AML-193 (cell line): ENCODE results near the gene MGMT.

Source experiments
- DNase-seq, 2 experiments: peaks; one replicate each; lab custom pipeline; 2025; lab: John Stamatoyannopoulos, UW

MGMT gene

DNA sequence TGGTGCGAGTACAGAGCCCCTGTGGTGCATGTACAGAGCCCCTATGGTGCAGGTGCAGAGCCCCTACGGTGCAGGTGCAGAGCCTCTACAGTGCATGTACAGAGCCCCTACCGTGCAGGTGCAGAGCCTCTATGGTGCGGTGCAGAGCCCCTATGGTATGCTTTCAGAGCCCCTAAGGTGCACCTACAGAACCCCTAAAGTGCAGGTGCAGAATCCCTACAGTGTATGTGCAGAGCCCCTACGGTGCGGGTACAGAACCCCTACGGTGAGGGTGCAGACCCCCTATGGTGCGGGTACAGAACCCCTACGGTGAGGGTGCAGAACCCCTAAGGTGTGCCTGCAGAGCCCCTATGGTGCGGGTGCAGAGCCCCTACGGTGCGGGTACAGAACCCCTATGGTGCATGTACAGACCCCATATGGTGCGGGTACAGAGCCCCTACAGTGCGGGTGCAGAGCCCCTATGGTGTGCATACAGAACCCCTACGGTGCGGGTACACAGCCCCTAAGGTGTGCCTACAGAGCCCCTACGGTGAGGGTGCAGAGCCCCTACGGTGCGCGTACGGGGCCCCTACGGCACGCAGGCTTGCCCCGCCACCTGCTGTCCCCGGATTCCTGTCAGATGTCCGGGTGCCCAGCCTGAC is 53.5 kb downstream of the MGMT start:
- DNase-seq: no peak

- DNase-seq: no peak
Measured at GRCh38 chr10:129521161-129522025, 54.4 kb downstream of the MGMT start.

DNA sequence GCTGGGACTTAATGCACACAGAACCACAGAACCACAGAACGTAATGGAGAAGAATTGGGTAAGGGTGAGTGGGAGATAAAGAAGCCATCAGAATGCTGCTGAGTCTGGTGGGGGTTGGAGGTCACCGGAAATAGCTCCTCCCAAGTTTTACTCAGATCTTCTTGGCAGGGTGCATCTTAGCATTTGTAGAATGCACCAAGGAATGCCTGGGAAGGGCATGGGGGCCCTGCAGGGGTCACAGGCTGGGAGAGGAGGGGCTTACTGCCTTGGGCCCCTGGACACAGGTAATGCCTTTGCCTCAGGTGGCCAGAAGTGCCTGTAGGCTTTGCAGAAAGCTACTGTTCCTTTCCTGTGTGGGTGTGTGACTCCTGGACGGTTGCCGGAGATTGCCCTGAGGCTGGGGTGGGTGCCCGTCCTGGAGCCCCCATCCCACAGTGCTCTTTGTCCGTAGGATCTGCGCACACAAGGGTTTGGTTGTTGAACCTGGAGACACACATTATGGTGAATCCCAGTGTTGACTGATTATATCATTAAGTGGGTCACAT is 55.1 kb downstream of the MGMT start:
- no peak for DNase-seq

DNA sequence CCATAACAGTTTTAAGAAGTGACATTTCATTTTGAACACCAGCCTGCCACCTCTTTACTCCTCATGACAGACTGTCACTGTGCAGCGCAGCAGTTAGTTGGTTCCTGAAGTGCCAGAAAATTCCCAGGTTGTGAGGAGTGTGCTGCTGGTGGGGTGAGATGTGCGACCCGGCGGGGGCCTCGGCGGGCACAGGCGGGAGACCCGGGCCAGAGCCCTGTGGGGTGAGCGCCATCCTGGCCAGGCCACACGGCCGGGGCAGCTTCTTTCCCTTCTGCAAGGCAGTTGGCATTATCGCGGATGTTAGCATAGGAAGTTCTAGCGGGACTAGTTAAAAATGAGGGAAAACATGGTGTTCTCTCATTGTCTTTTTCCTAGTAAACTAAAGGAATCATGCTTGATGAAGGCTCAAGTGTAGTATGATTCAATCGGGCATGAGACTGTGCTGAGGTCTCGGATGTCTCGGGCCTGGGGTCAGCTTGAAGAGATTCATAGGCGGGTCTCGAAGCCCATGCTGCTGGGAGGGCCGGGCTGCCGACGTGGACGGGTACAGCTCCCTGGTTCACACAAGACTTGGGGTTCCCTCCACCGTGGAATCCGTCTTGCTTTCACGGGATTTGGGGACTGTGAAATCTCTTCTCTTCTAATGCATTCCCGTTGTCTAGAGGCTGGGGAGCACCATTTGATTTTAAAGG is 56.1 kb downstream of the MGMT start:
- no peak for DNase-seq

GRCh38 chr10:129523723-129524316 is 56.8 kb downstream of the MGMT start:
- no peak for DNase-seq

DNA sequence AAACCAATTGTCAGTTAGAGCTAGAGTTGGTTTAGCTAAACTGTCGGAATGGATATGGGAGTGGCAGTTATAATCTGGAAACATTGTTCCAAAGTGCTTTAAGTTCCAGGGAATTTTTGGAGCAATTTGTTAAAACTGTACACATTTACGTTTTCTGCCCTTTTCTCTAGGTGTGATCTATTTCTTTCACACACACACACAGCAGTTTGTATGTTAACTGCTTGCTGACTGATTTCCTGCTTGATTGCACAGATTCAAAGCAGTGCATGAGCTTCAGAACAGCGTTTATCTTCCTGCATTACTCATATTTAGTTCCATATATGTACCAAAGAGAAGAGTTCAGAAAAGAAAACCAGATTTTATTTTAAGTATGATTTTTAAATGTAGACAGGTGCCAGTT is 57.9 kb downstream of the MGMT start:
- DNase-seq: no peak

- no peak for DNase-seq
Measured at GRCh38 chr10:129525401-129525801, 58.4 kb downstream of the MGMT start.

- DNase-seq: no peak
Measured at GRCh38 chr10:129526943-129527342, 59.9 kb downstream of the MGMT start.

GRCh38 chr10:129528376-129528978 is 61.4 kb downstream of the MGMT start:
- DNase-seq: no peak

DNA sequence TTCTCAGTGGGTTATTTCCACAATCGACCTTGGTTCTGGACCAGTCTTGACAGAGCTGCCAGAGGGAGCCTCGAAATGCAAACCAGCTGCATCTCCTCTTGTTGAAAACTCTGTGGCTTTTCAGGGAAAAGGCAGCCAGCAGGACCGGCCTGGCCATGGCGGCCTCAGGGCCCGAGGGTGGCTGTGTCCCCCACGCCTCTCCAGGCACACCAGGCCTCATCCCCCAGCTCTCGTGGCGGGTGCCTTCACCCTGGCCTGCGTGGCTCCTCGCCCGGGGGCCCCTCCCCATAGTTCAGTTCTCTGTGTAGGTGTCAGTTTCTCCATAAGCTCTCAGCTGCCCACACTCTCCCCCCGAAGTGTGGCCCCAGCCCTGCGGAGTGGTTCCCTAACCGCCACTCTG is 63.5 kb downstream of the MGMT start:
- no peak for DNase-seq

DNA sequence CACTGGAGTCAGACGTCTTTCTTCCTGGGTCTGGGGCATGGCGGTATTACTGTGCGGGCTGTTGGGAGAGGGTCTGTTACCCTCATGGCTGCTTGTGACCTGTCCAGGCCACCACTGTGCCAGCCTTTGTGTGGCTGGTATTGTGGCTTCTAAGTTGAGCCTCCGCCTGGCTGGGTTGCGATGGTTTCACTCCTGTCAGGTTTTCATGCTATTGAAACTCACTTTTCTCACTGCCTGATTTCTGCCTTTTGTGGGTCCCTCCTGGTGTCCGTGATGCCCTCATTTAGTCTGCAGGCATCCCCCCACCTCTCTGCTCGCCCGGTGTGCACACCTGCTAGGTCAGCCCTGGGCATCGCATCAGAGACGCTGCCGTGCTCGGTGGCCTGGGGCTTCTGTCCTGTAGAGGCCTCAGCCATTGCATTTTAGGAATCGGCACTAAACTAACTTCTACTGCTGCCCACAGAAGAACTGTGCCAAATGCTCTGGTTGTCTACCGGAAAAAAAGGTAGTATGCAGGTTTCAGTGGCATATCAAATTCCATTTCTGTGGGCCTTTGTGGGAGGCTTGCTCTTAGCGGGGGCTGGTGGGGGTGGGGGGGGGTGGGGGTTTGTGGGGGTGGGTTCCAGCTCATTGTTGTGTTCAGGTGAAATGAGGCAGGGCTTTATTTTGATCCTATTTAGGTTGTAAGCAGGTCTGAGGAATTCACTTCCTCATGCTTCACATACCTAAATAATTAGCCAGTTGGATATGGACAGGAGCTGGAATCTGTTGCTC is 64.3 kb downstream of the MGMT start:
- no peak for DNase-seq

DNA sequence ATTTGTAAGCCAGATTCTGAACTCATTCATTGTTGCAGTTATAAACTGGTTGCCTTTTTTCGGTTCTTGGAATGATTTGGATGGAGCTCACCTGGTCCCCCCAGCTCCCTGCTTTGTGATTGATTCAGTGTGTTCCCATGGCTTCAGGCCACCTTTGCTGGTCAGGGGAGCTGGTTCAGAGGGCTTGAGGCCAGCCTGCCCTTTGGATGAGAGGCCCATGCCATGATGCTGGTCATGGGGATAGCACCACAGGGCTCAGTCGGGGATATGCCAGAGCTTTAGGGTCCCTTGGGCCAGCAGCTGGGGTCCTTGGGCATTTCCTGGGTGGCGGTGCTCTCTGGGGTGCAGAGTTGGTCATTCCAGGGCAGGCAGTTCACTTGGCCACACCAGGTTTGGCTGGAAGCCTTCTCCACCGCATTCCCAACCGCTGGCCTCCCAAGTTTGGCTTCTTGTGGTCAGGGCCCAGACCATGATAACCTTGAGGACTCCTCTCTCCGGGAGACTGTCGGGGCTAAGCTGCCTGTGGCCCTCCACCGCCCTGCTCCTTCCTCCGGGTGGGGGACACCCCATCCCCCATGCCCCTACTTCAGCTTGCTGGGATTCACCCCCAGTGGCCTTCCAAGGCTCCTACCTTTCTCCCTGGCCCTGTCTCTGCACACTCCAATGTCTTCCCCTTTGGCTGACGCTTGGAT is 65.1 kb downstream of the MGMT start:
- DNase-seq: no peak

- no peak for DNase-seq
Measured at GRCh38 chr10:129532838-129533237, 65.8 kb downstream of the MGMT start.

DNA sequence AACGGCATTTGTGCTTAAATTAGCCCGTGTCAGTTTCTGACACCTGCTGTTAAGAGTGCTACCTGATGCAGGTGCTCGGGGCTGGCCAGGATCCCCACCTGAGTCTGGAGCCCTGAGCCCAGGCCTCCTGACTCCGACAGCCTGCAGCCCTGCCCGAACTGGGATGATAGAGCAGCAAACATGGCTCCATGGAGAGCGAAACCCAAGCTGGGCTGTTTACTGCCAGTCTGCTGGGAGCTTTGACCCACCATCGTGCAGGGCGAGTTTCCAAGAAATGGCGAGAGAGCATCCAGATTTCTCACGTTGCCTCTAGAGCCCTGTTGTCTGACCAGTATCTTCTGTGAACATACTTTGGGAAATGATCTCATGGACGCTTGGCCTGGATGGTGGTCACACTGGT is 66.2 kb downstream of the MGMT start:
- no peak for DNase-seq

DNA sequence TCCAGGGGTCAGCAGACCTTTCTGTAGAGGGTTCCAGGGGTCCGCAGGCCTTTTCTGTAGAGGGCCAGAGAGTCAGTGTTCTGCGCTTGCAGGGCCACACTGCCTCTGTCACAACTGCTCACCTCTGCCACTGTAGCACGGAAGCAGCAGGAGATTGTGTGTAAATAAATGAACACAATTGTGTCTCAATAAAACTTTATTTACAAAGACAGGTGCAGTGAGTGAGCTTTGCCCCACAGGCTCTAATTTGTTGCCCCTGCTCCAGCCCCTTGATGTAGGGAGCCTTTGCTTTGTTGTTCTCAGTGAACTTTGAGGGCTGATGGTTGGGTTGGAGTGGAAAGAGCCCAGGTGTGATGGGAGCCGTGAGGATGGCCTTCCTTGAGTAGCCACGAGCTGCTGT is 67.8 kb downstream of the MGMT start:
- no peak for DNase-seq

DNA sequence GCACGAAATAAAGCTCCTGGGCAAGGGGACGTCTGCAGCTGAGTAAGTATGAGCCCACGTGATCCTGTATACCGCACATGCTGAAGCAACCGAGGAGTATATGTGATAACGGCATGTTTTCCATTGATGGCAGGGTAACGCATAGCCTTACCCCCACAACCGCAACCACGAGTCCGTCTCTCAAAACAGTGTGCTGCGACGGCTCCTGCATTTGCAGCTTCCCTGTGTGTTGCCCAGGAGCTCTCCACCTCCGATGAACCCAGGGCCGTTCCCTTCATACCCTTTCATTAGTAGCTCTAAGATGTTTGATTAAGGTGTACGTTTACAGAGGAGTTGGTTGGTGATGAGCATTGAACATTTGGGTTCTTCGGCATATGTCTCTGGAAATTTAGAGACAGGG is 69.3 kb downstream of the MGMT start:
- no peak for DNase-seq

DNA sequence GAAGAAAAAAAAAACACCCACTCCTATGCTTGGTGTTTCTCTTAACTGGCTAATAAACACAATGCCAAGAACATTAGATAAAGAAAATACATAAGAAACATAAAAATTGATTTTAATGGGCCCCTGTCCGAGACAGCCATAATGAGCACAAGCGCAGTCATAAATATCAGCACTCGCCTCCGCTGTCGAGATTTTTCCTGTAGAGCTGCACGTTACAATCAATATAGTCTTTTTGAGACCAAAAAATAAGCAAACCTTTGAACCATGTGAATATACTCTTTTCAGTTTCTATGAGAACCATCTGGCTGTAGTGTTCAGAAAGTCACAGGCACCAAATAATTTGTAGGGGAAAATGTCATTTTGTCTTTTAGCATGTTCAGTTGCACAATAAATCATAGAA is 70.1 kb downstream of the MGMT start:
- no peak for DNase-seq

- no peak for DNase-seq
Measured at GRCh38 chr10:129538236-129538635, 71.2 kb downstream of the MGMT start.

DNA sequence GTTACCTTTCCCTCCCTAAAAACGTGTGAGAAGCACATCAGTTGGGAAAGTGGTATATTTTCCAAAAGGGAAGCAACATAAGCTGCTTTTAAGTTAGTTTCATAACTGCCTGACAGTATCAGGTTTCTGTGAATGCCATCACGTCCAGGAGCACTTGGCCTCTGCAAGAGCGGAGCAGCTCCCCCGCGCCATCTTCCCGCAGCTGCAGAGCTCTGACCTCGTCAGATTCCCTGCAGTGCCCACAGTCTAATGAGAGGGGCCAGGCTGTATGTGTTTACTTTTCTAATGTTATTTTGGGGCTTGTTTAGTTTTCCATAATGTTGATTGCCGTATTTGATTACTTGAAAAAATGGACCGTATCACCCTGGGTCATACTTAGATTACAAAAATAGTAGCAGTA is 74.2 kb downstream of the MGMT start:
- no peak for DNase-seq

- no peak for DNase-seq
Measured at GRCh38 chr10:129541748-129542487, 74.9 kb downstream of the MGMT start.
